LNCAP (cell line): Measurements from ENCODE around the gene PCK2.

Source experiments
- TF ChIP-seq, protein P1 (sequence below): fragments of 450-650 bp; IDR thresholded peaks from 2 replicates; pipeline ENCODE4 v1.5.1; 2017; ENCODE audit warnings: mild to moderate bottlenecking

PCK2 gene

DNA sequence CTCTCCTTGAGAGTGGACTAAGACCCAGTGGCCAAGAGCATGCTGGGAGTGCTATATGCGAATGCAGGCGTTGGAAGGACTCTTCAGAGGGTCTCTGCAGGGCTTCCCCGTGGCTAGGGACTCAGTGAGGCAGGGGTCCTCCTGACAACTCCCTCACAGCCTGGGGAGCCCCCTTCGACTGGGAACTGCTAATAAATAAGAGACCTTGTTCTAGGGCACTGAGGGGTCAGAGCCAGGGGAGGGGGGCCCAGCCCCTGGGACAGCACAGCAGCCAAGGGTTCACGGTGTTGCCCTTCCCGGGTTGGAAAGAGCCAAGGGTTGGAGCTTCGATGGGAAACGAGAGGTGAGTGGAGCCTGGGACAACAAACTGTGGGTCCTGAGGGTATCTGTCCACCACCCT is 28.7 kb upstream of the PCK2 start:
- TF ChIP-seq, protein P1, sequence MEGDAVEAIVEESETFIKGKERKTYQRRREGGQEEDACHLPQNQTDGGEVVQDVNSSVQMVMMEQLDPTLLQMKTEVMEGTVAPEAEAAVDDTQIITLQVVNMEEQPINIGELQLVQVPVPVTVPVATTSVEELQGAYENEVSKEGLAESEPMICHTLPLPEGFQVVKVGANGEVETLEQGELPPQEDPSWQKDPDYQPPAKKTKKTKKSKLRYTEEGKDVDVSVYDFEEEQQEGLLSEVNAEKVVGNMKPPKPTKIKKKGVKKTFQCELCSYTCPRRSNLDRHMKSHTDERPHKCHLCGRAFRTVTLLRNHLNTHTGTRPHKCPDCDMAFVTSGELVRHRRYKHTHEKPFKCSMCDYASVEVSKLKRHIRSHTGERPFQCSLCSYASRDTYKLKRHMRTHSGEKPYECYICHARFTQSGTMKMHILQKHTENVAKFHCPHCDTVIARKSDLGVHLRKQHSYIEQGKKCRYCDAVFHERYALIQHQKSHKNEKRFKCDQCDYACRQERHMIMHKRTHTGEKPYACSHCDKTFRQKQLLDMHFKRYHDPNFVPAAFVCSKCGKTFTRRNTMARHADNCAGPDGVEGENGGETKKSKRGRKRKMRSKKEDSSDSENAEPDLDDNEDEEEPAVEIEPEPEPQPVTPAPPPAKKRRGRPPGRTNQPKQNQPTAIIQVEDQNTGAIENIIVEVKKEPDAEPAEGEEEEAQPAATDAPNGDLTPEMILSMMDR = no peak

DNA sequence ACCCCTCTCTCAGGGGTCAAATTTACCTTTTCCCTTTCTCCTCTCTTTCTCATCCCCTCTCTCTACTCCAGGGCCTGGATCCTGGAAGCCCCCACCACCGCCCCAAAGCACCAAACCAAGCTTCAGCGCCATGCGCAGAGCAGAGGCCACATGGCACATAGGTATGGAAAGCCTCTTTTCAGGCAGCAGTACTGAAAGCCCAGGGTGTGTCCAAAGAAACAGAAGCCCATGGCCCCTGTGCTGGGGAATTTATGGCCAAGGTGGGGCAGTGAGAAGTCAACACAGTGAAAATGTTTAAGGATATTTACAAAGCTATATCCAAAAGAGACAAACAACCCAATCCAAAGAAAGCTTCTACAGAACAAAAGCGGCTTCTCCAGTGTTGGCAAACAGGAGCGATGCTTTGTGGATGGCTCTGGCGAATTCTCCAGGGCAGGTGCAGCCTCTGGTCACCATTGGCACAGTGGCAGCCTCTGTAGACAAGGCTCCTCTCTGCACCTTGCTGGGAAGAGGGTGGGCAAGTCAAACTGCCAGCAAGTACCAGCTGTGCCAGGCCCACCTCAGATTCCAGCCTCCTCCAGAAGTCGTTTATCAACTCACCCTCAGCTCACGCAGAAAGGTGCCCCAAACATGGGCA is 27.5 kb upstream of the PCK2 start:
- TF ChIP-seq, protein P1 = no peak

DNA sequence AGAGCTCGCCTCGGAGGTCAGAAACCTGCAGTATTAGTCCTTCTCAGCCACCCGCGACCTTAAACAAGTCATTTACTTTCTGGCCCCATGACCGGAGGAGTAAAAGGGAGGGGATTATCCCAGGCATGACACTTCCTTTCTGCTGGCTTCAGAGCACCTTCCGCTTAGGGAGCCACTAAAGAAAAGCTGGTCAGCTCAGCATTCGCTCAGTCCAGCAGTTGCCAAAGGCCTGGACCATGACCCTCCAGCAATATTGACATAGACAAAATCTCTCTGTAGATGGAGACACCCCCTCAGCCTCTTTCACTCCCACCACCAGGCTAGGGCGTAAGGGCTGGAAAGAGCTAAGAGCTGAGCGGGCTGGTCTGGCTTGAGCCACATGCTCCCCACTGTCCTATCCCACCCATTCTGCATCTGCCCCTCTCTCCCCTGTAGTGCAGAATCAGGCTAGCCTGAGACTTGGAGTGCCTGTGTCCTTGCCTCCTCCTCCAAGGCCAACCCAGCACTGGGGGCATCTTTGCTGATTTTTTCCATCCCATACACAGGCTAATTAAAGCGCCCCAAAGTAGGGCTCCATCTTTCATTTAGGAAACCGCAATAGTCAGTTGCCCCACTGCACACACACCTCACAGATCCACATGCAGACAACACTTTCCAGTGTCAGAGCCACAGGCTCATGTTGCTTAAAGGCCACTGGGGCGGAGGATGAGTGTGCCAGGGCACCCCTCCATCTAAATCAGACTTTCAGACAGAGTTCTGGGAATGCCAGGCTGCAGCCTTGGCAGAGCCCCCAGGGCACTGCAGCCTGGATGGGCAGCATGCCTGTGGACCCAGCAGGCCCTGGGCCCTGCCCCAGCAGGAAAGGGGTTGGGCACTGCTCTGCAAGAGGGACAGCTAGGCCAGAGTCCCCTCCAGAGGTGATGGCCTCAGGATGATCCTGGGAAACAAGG is 26.7 kb upstream of the PCK2 start:
- TF ChIP-seq, protein P1 = no peak

DNA sequence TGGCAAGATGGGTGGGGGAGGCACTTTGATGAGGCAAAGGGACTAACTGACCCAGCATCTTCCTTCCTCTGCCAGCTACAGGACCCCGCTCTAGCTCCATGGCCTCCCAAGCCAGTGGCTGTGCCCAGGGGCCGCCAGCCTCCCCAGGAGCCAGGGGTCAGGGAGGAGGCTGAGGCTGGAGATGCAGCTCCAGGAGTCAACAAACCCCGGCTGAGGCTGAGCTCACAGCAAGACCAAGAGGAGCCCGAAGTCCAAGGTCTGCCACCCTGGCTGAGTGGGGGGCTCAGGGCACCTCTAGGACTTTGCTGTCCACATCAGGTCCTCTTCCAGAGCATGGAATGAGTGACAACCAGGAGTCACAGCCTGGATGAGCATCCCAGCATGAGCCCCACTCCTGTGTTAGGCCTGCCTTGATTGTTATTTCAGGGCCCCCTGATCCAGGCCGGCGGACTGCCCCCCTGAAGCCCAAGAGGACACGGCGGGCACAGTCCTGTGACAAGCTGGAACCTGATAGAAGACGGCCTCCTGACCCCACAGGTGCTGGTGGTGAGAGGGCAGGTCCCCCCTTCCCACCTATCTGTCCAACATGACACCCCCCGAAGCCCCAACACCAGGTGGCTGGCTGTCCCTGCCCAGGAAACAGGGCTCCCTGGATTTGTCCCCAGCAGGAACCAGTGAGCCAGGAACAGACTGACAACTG is 25.2 kb upstream of the PCK2 start:
- TF ChIP-seq, protein P1 = no peak

DNA sequence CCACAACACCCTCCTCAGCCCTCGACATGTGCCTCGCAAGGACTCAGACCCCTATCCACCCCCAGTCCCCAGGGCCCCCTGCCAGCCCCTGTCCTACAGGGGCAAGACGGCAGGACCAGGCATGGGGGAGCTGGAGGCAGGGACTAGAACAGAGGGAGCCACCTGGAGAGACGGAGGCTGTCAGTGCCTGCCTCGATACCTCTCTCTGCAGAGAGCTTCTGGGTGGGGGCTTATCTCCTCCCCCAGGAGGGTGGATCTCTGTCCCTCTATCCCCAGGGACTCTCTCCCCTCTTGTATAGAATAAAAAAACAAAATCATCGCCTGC is 24.7 kb upstream of the PCK2 start:
- TF ChIP-seq, protein P1 = no peak

DNA sequence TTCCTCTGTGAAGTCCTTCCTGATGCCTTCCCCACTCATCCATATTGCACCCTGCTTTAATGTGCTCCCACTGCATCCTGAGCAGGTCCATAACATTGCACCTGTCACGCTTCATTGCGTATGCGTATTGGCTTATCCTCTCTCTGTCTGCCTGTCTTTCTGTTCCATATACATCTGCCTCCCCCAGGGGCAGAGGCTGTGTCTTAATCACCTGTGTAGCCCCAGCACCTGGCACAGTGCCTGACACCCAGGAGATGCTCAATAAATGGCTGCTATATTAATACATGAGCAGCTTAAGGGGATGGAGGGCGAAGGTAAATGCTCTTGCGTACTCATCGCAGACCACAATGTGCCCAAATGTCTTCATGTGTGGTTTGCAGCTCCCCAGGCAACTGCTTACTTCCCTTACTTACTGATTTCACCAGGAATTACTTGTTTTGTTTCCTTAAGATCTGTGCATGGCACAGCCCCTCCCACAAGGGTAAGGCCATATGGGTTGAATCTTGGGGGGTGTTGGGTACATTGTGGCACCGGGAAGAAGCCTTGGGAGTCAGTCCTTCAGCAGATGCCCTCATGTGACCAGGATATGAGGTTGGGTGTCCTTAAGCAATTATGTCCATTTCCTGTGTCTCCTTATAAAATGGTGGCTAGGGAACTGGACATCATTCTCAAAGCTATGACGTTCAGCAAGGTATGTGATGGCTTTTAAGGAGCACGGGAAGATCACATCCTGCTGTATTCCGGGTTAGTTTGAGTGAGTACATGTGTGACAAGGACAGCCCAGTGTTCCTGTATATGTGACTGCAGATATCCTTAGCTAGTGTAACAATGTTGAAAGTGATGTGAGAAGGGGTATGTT is 23.6 kb upstream of the PCK2 start:
- TF ChIP-seq, protein P1 = no peak
